HK-2 (cell line): ENCODE measurements around the gene SPI1.

Source experiments
- DNase-seq: peaks from one replicate; pipeline ENCODE4 v3.0.0-alpha.2; 2018; ENCODE audit not compliant: unreplicated experiment

SPI1 gene

DNA sequence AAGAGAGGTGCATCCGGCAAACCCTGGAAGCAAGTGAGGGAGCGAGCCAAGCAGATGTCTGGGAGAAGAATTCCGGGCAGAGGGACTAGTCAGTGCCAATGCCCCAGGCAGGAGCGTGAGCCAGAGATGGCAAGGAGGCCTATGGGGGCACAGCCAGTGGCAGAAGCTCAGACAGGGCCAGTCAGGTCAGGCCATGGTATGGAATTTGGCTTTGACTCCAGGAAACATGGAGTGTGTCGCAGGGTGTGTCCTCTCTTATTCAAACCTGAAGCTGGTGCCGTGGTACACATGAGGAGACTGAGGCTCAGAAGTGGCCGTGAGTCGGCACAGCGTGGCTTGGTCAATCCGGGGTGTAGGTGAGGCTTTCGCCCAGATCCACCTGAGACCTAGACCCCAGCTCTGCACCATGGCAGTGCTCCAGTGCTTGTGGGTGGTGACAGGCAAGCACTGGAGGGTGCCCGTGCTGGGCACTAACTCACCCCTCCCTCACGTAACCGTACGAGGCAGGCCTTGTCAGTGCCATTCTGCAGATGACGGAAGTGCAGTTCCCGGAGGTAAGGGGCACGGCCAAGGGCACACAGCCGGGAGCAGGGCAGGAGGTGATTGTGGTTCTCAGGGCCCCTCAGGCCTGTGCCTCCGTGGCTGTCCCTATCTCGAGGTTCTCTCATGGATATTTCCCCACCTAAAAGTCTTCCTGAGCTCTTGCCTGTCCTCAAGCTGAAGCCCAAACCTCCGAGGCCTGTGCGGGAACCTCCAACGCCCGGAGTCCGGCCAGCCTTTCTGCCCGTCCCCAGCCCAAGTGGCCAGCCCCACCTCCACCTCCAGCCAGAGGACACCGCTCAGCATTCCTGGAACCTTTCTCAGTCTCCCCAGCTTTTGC, 10.6 kb upstream of the SPI1 start:
- no peak for DNase-seq

DNA sequence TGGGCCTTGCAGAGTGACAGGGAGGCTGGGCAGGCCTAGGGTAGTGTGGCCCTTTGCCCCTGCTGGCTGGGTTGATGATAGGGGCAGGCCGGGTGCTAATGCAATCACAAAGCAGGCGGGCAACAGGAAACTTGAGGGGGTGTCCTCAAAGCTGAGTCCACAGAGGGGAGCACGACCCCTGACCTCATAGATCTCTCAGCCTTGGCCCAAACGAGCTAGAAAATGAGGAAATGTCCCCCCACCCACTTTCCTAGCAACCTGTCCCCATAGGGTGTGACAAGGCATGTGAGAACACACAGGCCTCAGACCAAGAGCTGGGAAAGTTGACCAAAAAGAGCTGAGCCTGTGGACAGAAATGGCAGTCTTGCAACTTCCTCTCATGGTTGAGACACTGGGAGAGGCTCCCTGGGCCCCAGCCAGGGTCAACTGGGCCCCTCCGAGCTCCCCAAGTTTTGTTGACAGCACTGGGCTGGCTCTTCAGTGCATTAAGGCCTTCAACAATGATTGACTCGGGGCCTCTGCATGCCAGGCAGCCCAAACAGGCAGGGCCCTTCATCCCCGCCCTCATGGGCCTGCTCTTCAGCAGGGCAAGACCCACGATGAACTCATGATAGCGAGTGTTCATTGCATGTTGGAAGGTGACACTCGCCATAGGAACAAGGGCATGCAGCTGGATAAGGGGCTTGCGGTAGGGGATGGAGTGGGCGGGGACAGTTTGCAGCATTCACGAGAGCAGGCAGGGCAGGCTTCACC, 9.8 kb upstream of the SPI1 start:
- no peak for DNase-seq

DNA sequence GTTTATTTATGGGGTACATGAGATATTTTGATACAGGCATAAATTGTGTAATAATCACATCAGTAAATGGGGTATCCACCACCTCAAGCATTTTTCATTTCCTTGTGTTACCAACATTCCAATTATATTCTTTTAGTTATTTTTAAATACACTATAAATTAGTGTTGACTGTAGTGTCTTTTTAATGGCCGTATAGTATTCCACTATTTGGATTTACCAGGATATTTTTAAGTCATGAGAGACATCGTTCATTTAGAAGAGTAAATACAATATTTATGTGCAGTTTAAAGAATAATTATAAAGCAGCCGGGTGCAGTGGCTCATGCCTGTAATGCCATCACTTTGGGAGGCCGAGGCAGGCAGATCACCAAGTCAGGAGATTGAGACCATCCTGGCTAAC, 6.2 kb upstream of the SPI1 start:
- DNase-seq = no peak

DNA sequence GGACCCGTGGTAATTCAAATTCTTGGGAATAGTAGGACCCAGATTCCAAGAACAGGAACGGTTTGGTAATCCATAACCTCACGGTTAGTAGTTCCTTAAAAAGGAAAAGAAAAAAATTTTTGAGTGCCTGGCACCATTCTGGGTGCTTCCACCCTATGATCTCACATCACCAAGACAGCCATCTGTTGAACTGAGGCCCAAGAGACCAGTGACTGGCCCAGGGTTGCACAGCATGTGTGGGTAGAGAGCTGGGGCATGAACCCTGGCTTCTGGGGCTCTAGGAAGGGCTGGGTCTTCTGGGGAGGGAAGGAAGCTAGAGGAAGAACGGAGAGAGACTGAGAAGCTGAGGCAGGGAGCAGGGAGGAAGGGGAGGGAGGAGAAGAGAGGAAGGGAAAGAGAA, 4.7 kb upstream of the SPI1 start:
- DNase-seq = no peak

DNA sequence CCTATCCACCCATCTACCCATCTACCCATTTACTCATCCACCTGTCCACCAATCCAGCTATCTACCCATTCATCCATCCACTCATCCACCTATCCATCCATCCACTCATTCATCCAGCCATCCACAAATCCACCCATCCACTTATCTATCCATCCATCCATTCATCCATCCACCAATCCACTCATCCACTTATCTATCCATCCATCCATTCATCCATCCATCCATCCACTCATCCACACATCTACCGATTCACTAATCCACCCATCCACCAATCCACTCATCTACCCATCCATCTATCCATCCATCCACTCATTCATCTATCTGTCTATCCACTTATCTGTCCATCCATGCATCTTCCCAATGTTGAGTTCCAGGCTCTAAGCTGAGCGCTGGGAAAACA, 1.7 kb upstream of the SPI1 start:
- no peak for DNase-seq

DNA sequence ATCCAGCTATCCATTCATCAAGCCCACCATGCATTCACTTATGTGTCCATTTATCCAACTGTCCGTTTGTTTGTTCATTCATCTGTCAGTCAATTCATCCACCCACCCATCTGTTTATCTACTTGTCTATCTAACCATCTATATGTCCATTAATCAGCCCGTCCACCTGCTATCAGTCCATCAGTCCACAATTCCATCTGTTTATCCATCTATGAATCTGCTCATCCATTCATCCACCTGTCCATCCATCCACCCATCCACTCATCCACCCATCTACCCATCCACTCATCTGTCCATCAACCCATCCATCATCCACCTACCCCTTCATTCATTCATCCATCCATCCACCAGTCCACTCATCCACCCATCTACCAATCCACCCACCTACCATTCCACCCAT, 970 bp upstream of the SPI1 start:
- no peak for DNase-seq

DNA sequence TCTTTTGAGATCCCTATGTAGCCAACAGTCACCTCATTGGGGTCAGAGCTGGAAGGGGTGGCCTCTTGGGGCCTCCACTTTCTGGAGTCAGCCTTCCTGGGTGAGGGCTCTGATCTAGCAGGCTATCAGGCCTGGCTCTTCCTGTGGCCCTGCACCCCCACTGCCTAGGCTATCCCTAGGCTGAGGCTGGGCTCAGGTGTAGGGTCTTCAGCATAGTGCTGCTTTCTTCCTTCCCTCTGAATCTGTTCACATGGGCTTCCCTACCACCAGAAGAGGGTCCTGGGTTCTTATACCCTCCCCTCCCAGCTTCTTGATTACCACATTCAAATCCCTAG, 456 bp upstream of the SPI1 start:
- no peak for DNase-seq

DNA sequence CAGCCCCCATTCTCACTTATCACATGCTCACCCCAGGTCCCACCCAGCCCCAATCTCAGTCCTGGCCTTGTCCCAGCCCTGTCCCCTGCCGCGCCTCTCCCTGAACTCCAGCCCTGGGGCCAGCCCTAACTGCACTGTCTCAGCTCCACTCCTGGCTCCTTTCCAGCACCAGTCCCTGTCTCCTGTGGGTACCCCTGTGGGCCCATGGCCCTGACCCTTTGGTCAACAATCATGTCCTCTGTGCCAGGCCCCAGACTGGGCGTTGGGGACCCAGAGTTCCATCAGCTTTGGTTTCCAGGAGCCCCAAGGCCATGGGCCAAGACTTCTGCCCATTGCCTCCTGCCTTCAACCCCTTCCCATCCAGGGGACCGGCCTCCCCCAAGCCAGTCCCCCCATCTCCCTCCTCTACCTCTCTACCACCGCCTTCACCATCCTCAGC, 757 bp downstream of the SPI1 start:
- no peak for DNase-seq

DNA sequence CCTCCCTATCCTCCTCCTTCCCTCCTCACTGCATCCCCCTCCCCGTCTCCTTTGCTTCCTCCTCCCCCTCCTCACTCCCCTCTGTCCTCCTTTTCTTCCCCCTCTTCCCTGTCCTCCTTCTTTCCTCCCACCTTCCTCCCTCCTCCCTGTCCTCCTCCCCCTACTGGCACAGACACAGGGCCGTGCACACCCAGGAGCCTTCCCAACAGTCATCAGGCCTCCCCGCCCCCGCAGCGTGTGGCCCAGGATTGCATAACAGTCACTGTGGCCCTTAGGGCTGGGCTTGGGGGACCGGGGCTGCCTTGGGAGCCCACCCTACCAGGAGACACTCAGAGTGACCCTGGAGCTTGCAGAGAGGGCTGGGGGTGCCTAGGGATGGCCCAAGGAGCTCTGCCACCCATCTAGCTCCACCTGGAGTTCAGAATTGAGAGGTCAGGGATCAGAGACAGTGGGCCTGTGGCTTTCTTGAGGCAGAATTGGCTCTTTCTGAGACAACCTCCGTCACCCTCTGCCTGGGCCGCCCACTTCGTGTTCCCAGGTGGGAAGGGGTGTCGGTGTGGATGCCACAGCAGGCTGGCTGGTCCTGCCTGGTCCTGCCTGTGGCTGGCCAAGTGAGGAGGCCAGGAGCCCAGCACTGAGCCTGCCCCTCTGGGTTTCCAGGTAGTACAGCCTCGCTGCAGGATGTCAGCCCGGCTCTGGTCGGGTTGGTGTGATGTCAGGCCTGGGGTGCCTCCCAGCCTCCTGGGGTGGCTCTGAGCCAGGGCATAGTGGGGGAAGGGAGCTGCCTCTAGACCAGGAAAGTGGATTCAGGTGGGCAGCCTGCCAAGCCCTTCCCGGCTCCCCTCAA, 1.6 kb downstream of the SPI1 start:
- DNase-seq = no peak

DNA sequence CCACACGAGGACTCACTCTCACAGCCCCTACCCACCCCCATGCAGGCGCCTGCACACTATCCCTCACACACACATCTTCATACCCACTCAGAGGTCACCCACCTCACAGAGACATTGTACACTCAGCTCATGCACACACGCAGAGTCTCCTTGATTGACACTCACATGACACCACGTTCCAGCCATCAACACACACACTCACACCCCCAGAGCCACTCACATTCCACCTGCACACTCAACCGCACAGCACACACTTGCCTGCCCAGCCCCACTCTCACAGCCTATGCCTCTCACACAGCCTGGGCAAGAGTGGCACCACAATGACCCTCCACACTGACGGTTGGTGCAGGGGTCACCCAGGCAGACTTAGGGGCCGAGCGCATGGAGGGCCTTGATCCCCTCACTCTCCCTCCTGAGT, 2.2 kb downstream of the SPI1 start:
- no peak for DNase-seq

DNA sequence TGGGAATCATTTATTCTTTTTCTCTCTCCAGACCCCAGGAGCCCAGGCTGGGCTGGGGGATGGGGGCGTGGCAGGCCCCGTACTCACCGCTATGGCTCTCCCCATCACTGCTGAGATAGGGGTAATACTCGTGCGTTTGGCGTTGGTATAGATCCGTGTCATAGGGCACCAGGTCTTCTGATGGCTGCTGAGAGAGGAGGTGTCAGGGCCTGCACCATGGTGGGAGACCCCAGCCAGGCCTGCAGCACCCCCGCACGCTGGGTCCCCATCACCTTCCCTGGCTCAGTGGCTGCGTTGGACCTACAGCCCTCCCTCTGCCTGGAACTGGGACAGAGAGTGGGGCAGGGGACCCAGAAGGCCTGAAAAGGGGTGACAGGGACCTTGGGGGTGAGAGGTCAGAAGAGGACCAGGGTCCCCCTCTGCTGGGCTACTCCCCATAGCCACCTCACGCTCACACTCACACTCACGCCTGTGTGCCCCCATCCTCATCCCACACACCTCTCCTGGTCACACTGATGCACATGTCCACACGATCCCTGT, 2.7 kb downstream of the SPI1 start:
- DNase-seq = no peak

DNA sequence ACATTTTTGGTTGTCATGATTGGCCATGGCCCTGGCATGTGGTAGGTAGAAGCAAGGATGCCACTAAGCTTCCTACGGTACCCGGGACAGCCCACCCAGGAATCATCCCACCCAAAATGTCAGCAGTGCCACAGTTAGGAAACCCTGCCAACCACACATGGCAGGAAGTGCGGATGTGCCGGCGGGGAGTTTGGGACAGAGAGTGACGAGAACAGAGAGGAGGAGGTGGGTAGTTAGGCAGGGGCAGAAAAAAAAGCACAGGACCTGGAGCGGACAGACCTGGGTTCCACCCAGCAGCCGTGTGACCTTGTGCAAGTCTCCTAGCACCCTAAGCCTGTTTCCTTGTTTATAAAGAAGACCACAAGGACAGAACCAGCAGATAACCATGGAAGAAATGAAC, 3.3 kb downstream of the SPI1 start:
- DNase-seq = no peak

DNA sequence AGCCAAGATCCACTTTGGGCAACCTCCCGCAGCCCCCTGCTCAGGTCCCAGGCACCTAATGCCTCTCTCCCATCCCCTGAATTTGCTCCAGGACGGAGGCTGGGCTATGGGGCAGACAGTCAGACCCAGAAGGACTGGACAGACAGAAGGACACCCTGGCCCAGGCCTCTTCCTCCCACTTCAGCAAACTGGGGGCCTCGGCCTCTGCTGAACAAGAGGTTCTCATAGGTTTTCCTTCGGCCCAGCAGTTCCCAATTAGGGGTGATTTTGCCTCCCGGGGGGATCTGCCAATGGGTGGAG, 3.7 kb downstream of the SPI1 start:
- no peak for DNase-seq

DNA sequence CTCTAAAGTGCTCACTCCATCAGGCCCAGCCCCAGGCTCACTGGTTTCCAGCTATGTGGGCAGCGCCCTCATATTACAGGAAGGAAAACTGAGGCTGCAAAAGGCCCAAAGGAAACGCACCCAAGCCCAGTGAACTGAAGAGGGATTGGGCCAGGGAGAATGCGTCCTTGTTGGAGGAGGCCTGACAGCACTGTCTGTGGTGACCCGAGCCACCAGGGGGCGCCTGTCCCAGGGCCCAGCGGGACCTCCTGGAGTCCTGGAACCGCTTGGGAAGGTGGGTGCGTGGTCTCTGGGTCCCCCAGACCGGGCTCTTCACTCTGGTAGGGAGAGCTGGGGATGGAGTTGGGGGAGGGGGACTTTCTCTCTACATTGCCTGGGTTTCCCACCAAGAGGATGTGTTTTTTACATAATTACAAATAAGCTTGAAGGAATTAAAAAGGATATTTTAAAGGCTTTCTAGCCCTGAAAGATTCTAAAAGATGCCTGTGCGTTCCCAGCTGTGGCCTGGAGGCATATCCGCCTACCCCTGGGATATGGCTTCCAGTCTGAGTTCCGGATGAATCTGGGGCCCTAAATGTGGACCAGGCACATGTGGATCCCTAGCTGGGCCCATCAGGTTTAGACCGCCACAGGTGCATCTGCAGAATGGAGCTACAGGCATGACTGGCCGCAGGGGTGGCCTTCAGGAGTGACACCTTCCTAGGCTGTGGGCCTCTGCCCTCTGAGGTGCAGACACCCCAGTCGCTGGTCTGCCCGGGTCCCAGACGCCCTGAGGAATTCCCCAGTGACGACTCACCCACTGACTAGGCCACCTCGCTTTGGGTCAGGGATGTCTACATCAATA, 4.2 kb downstream of the SPI1 start:
- peak; percentile 67 for DNase-seq

DNA sequence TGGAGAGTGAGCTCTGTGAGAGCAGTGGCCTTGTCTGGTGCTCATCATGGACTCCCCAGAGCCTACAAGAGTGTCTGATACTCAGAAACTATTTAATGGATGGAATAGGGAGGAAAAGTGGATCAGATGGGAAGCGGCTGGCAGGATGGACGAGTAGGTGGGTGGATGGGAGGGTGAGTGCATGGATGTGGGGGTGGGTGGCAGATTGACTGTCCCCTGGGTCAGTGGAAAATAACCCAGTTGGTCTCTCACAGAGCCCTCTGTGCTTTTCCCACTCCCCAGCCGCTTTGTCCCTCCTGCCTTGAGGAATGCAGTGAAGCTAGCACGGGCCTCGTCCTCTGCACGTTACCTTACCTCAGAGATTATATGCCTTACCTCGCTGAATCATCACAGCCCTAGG, 5.9 kb downstream of the SPI1 start:
- no peak for DNase-seq

DNA sequence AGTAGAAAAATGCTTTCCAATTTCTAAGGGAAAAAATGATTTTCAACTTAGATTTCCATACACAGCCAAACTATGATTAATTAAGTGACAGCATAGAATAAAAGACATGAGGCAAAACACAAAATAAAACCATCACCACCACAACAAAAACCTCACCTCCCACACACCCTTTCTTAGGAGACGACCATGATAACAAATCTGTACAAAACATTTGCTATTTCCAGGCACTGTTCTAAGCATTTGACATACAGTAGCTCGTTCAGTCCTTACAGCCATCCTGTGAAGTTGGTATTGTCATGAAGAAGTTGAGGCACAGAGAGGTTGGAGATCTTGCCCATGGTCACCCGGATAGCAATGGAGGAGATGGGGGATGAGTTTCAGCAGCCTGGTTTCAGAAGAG, 8.7 kb downstream of the SPI1 start:
- no peak for DNase-seq

DNA sequence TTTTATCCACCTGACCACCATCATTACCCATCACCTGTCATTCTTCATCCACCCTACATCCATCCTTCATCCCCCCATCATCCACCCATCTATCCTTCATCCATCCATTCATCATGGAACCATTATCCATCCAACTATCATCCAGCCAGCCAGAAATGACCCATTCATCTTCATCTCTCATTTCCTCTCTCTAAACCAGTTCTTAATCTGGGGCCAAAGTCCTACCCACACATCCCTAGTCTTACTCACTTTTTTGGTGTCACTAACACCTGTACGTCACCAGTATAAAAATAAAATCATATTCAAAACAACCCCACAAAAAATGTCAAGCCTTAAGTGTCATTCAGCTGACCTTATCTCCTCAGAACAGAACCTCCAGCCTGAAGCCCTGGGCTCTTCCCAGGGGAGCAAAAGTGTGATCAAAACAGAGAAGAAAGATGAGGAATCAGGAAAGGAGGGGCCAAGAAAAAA, 12.3 kb downstream of the SPI1 start:
- no peak for DNase-seq

DNA sequence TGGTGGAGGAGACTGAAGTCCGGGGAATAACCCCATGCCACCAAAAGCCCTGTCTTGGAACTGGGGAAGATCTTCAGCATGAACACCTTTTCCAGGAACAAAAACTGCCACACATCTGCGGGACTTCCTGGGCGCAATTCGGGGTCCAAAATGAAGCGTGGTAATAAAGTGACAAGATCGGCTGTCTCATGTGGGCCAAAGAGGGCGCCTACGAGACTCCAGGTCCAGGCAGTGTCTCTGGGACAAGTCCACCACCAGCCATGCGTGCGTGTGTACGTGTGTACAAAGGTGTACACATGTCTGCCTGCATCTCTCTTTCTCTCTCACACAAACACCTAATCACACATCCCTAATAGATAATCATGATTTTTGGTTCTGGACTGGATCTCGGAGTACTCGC, 16.9 kb downstream of the SPI1 start:
- no peak for DNase-seq

DNA sequence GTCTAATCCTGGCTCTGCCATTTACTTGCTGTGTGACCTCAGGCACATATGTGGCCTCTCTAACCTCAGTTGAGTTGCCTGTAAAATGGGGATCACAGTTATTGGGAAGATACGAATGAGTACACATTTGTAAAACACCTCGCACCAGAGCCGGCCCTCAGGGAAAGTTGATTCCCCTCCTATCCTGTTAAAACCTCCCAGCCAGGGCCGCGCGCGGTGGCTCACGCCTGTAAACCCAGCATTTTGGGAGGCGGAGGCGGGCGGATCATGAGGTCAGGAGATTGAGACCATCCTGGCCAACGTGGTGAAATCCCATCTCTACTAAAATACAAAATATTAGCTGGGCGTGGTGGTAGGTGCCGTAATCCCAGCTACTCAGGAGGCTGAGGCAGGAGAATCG, 18.0 kb downstream of the SPI1 start:
- DNase-seq = no peak

DNA sequence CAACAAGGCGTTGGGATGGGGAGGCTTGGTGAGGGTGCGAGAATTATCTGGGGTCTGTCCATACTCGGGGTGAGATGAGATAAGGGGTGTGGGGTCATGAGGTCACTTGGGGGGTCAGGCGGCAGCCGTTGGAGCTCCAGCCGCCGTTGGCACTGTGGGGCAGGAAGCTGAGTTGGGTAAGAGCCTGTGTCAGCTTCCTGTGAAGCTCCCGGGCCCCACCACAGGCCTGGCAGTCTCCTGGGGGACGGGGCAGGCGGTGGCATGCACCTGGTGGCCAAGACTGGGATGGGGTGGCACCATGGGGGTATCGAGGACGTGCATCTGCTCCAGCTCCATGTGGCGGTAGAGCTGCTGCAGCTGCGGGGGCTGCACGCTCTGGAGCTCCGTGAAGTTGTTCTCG, 18.8 kb downstream of the SPI1 start:
- no peak for DNase-seq

DNA sequence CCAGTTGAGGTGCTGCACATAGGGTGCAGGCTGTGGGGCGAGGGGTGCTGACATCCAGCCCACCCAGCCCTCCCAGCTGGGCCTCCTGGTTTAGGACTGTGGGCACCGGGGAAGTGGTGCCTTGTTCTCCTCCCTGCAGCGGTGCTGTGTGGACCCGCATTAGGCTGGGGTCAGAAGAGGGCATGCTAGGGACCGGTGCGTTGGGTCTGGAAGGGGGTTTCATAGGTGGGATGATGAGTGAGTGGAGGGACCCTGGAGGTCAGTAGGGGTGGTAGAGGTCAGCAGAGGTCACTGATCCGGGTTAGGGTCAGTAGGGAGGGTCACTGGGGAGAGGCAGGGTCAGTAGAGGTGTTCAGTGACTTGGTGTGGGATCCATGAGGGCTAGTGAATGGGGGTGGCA, 19.2 kb downstream of the SPI1 start:
- no peak for DNase-seq

DNA sequence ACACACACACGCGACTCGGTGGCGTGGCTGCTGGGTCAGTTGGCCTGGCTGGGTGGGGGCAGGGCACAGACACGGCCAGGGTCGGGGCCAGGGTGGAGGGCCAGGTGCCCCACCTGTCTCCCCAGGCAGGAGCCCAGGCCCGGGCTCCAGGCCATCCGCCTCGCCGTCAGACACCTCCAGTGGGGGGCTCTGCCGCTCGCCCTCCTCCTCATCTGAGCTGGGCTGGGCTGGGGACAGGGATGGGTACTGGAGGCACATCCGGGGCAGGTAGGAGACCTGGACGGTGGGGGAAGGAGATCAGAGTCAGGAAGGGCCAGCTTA, 19.7 kb downstream of the SPI1 start:
- DNase-seq = no peak
